Calu3 (cell line): ENCODE measurements around the gene HEMK1. TPM values are rescaled to one million over a fixed set of nuclear protein-coding genes. Genes with fewer than 3 reads are reported as not detected.

ENCODE experiments used
- BruUV-seq: library from RNA; stranded (reverse); fragments of 400-500 nt; replicated peaks from 2 replicates; lab custom pipeline; 2021; lab: Mats Ljungman, UMichigan
- CTCF ChIA-PET: fragments of 300-600 bp; sonication (Branson Sonifier 250); formaldehyde crosslinking; loops from one replicate; lab custom pipeline; 2022; ENCODE audit warnings: antibody characterized with exemption; lab: Charles Lee
- DNase-seq: peaks from one replicate; pipeline ENCODE4 v3.0.0; 2022
- H3K27ac Mint-ChIP-seq: one replicate; pipeline ENCODE4 v1.8.0; 2022; ENCODE audit warnings: mixed read lengths; ENCODE audit not compliant: unreplicated experiment
- H3K27me3 Mint-ChIP-seq: one replicate; pipeline ENCODE4 v1.8.0; 2022; ENCODE audit warnings: mixed read lengths; ENCODE audit not compliant: unreplicated experiment
- H3K36me3 Mint-ChIP-seq: one replicate; pipeline ENCODE4 v1.8.0; 2022; ENCODE audit warnings: mild to moderate bottlenecking, moderate library complexity, mixed read lengths; ENCODE audit not compliant: insufficient read depth, unreplicated experiment
- H3K4me1 Mint-ChIP-seq: one replicate; pipeline ENCODE4 v1.8.0; 2022; ENCODE audit warnings: mild to moderate bottlenecking, low read depth, mixed read lengths; ENCODE audit not compliant: unreplicated experiment
- H3K4me3 Mint-ChIP-seq: one replicate; pipeline ENCODE4 v1.8.0; 2022; ENCODE audit warnings: mild to moderate bottlenecking, low read depth, moderate library complexity, mixed read lengths; ENCODE audit not compliant: unreplicated experiment
- H3K9me3 Mint-ChIP-seq: one replicate; pipeline ENCODE4 v1.8.0; 2022; ENCODE audit warnings: low read depth, mixed read lengths; ENCODE audit not compliant: unreplicated experiment
- intact Hi-C: fragments of 100-400 bp; cut with micrococcal nuclease; formaldehyde crosslinking; loops from one replicate; pipeline ENCODE4 v1.10.0; 2022; ENCODE audit not compliant: unreplicated experiment
- total RNA-seq: library from RNA; stranded (reverse); gene quantifications from 2 replicates; pipeline ENCODE4 v1.2.3, GENCODE V29; 2022
- TF ChIP-seq, protein P1 (sequence below): fragments of 200-600 bp; IDR thresholded peaks from one replicate; pipeline ENCODE4 v1.8.0; 2022; ENCODE audit warnings: antibody characterized with exemption; ENCODE audit not compliant: unreplicated experiment

HEMK1 gene
- total RNA-seq, 1 experiment from 2014 or later, result 20.0 TPM

DNA sequence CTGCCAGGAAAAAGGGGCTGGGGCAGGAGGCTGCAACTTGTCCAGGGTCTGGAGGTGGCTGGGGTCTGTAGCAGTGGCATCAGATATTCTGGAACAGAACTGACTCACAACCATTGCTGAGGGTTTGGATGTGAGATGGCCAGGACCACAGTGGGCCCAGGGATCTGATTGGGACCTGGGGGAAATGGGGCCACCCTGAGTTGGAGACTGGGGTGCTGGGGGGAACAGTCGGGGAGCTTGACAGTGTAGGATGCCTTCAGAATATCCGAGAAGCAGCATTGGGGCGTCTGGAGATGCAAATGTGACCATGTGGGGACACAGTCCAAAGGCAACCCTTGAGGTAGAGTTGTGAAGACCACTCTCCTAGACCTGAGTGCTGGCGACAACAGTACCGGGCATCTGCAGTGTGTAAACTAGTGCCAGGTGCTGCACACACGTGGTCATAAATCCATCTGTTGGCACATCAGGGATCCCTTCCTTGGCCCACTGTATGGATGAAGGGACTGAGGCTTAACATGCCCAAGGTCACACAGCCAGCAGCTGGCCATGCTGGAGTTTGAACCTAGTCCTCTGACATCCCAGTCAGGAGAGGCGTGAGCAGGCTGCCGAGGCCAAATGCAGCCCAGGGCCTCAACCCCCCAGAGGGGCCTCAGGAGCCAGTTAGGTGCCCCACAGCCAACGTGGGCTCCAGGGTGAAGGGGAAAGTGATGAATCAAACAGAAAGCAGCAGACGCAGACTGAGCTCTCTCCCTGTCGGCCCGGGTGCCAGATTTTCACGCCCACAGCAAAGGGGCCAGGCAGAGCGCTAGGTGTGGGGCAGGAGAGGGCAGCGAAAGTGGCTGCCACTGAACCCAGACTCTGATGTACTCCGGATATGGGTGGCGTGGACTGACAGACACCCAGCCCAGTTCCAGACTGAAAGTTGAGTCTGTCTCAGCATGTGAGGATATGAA lies 18.8 kb downstream of the HEMK1 start:
- H3K36me3 Mint-ChIP-seq, result peaks cover 6% of the 10 kb centered on the region
- CTCF ChIA-PET, result no interaction called here
- no peaks in the 10 kb centered on the region for H3K4me1 Mint-ChIP-seq
- DNase-seq, result no peak
- intact Hi-C loops, result no loop called here
- peak overlapping the region; percentile 30 for H3K27ac Mint-ChIP-seq
- BruUV-seq, result no TSS peak
- H3K4me3 Mint-ChIP-seq, result no peak overlapping the region
- TF ChIP-seq, protein P1, sequence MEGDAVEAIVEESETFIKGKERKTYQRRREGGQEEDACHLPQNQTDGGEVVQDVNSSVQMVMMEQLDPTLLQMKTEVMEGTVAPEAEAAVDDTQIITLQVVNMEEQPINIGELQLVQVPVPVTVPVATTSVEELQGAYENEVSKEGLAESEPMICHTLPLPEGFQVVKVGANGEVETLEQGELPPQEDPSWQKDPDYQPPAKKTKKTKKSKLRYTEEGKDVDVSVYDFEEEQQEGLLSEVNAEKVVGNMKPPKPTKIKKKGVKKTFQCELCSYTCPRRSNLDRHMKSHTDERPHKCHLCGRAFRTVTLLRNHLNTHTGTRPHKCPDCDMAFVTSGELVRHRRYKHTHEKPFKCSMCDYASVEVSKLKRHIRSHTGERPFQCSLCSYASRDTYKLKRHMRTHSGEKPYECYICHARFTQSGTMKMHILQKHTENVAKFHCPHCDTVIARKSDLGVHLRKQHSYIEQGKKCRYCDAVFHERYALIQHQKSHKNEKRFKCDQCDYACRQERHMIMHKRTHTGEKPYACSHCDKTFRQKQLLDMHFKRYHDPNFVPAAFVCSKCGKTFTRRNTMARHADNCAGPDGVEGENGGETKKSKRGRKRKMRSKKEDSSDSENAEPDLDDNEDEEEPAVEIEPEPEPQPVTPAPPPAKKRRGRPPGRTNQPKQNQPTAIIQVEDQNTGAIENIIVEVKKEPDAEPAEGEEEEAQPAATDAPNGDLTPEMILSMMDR, result no peak
- no peaks in the 10 kb centered on the region for H3K9me3 Mint-ChIP-seq
- no peaks in the 10 kb centered on the region for H3K27me3 Mint-ChIP-seq

DNA sequence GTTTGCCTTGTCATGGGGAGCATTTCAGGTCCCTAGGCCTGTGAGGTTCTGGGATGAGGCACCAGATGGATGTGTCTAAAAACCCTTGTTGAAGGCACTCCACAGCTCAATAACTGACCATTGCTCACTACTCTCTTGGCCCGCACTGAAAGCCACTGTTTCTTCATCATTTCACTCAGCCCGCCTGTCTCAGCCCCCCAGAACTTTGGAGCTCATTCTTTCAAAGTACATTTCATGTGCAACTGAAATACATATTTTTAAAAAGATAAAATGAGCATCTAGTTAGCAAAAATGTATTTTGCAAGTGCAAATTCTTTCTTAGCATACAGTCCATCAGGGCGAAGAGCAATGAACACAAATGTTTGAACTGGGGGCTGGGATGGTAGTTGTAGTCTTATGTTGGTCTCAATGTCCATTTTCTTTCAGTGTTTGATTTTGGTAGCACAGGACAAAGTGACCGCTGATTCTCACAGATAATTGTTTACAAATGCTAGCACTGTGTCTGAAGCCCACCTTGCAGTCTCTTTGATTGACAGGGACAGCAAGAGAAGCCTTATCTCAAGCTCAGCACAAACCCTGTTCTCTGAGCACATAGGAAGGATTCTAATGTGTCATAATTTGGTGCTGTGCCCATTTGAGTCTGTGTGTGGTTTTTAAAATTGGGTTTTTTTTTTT lies 19.6 kb downstream of the HEMK1 start:
- TF ChIP-seq, protein P1, result no peak
- H3K27me3 Mint-ChIP-seq, result no peaks in the 10 kb centered on the region
- H3K4me1 Mint-ChIP-seq, result no peaks in the 10 kb centered on the region
- no peaks in the 10 kb centered on the region for H3K9me3 Mint-ChIP-seq
- H3K27ac Mint-ChIP-seq, result no peak overlapping the region
- intact Hi-C loops, result no loop called here
- peaks cover 6% of the 10 kb centered on the region for H3K36me3 Mint-ChIP-seq
- DNase-seq, result no peak
- no TSS peak for BruUV-seq
- CTCF ChIA-PET, result interaction anchor here (1.6 kb wide), 1 partner anchor 23 kb away, joined by 3 read pairs; the partner anchor contains the start of gene CISH
- H3K4me3 Mint-ChIP-seq, result no peak overlapping the region

DNA sequence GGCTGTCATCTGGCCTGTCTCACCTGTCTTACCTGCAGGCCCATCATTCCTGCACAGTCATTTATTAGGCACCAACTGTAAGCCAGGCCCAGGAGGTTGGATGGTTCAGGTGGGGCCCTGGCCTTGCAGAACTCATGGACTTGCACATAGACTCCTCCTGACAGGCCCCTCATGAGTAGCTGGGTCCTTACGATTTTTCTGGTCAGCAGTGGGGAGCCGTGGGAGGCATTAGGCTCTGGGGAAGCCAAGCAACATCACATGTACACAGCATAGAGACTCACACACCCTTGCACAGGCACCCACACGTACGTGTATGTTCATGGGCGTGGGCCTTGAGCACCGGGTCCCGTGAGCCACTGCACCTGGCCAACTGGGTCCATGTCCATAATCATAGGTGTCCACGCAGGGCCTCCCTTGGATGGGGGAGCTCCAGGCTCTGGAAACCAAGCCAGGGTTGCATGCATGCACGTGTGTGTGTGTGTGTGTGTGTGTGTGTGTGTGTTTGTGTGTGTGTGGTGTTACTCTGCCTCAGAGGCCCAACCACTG lies 21.9 kb downstream of the HEMK1 start:
- CTCF ChIA-PET, result interaction anchor here (0.7 kb wide), 1 partner anchor 422 kb away, joined by 3 read pairs; no protein-coding TSS in a partner anchor
- H3K27me3 Mint-ChIP-seq, result no peaks in the 10 kb centered on the region
- H3K27ac Mint-ChIP-seq, result no peak overlapping the region
- H3K9me3 Mint-ChIP-seq, result no peaks in the 10 kb centered on the region
- intact Hi-C loops, result no loop called here
- H3K4me1 Mint-ChIP-seq, result no peaks in the 10 kb centered on the region
- TF ChIP-seq, protein P1, result no peak
- no peak for DNase-seq
- no TSS peak for BruUV-seq
- no peak overlapping the region for H3K4me3 Mint-ChIP-seq
- peaks cover 6% of the 10 kb centered on the region for H3K36me3 Mint-ChIP-seq

DNA sequence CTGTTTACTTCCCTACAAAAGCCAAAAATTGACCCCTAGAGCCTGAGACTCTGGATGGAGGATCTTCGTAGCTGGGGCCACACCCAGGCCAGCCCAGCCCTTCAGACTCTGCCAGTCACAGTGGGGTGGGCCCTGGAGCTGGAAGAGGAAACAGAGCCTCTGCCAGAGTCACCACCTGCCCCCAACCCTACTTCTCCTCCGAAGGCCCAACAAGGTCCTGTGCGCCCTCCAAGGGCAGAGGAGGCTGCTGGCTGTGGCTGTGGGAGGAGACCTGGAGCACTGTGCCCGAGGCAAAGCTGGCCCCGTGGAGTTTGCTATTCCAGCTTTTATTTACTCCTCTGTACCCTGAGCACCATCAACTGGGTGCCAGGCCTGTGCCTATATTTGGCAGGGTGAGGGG lies 23.2 kb downstream of the HEMK1 start:
- no peak overlapping the region for H3K4me3 Mint-ChIP-seq
- H3K36me3 Mint-ChIP-seq, result peaks cover 1% of the 10 kb centered on the region
- no peaks in the 10 kb centered on the region for H3K4me1 Mint-ChIP-seq
- no peaks in the 10 kb centered on the region for H3K27me3 Mint-ChIP-seq
- TF ChIP-seq, protein P1, result no peak
- intact Hi-C loops, result no loop called here
- DNase-seq, result no peak
- no peaks in the 10 kb centered on the region for H3K9me3 Mint-ChIP-seq
- H3K27ac Mint-ChIP-seq, result no peak overlapping the region
- CTCF ChIA-PET, result no interaction called here
- no TSS peak for BruUV-seq
